K562 (cell line): ENCODE results near the gene ASPDH. TPM values are rescaled to one million over a fixed set of nuclear protein-coding genes. Genes with fewer than 3 reads are reported as not detected.

Source experiments
- CTCFL ChIP-seq: IDR thresholded peaks from 2 replicates; pipeline ENCODE4 v1.6.1; 2011; ENCODE audit warnings: borderline replicate concordance, low read depth, mild to moderate bottlenecking, moderate library complexity, low read length; ENCODE audit not compliant: insufficient read depth, poor library complexity, severe bottlenecking
- KDM2B ChIP-seq: fragments of 250-450 bp; sonication (Bioruptor Pico); IDR thresholded peaks from 2 replicates; pipeline ENCODE4 v1.8.0; 2021; ENCODE audit warnings: mild to moderate bottlenecking, moderate library complexity
- PHF8 ChIP-seq: fragments of 200-600 bp; sonication (generic); IDR thresholded peaks from 2 replicates; pipeline ENCODE4 v1.6.1; 2012; ENCODE audit warnings: mixed run types, mild to moderate bottlenecking, inconsistent platforms, low read length, moderate library complexity, borderline replicate concordance
- RERE ChIP-seq: sonication (generic); formaldehyde crosslinking; IDR thresholded peaks from 2 replicates; pipeline ENCODE4 v1.8.0; 2023; ENCODE audit warnings: missing genetic modification reagents, mild to moderate bottlenecking, borderline replicate concordance
- STAT6 ChIP-seq: sonication (generic); formaldehyde crosslinking; IDR thresholded peaks from 2 replicates; pipeline ENCODE4 v1.8.1; 2023; ENCODE audit warnings: mild to moderate bottlenecking, missing genetic modification reagents
- SUPT5H ChIP-seq: fragments of 450-650 bp; IDR thresholded peaks from 2 replicates; pipeline ENCODE4 v1.6.1; 2016
- ZNF263 ChIP-seq: sonication (generic); formaldehyde crosslinking; IDR thresholded peaks from 2 replicates; pipeline ENCODE4 v1.8.0; 2022; ENCODE audit warnings: mild to moderate bottlenecking, missing genetic modification reagents, borderline replicate concordance
- ZNF609 ChIP-seq: sonication (generic); formaldehyde crosslinking; IDR thresholded peaks from 2 replicates; pipeline ENCODE4 v1.8.1; 2023; ENCODE audit warnings: missing genetic modification reagents, mild to moderate bottlenecking, borderline replicate concordance
- polyA plus RNA-seq, 8 experiments: library from polyadenylated mRNA; depleted of rRNA in 4 of 8; stranded (reverse) in 5 of 8; unstranded in 3 of 8; fragments of >200 nt; fragmentation: Nextera tagmentation in 2 of 8; fragmentation: Illumina TruSeq in 1 of 8; extraction: Ambion mirVana in 2 of 8; extraction: Trizol in 1 of 8; gene quantifications; 2 replicates each; pipeline versions ENCODE4 v1.2.1 to v1.2.3, GENCODE V29; 2011 to 2014; ENCODE audit warnings: inconsistent platforms in 1 of 8, missing spikeins in 1 of 8
- total RNA-seq, 7 experiments: library from RNA; depleted of rRNA in 6 of 7; stranded (reverse); fragments of >200 nt in 6 of 7; fragmentation: Illumina TruSeq in 2 of 7; extraction: Trizol in 2 of 7; gene quantifications; 2 replicates each; pipeline versions ENCODE4 v1.2.1 to v1.2.3, GENCODE V29; 2011 to 2021; ENCODE audit warnings: low replicate concordance in 1 of 7

The ASPDH gene
- total and polyA plus RNA-seq, 9 of the 15 experiments (the other 6 are each of a cell fraction or from before 2014, with no cell fraction given) = not detected

GRCh38 chr19:50478901-50479715 lies 34.6 kb downstream of the ASPDH start (continued):
- TF ChIP-seq ZNF263 (CRISPR knock-in tag) (peak; percentile 33; the same call in 1 of the 2 replicates), SUPT5H (no peak), CTCFL (peak; percentile 61), KDM2B (CRISPR knock-in tag) (no peak), ZNF609 (CRISPR knock-in tag) (no peak), RERE (CRISPR knock-in tag) (no peak), PHF8 (no peak), STAT6 (CRISPR knock-in tag) (no peak)
